ENCODE measurements around the gene UPF1. TPM values are rescaled to one million over a fixed set of nuclear protein-coding genes. Genes with fewer than 3 reads are reported as not detected.
"Not testable (repeated sequence)": the region's sequence is repeated elsewhere in the genome, so short reads cannot be mapped to it uniquely, and the experiment has no call there.

The UPF1 gene
- total RNA-seq, 1 donor from 2014 or later, result 76.5 TPM

DNA sequence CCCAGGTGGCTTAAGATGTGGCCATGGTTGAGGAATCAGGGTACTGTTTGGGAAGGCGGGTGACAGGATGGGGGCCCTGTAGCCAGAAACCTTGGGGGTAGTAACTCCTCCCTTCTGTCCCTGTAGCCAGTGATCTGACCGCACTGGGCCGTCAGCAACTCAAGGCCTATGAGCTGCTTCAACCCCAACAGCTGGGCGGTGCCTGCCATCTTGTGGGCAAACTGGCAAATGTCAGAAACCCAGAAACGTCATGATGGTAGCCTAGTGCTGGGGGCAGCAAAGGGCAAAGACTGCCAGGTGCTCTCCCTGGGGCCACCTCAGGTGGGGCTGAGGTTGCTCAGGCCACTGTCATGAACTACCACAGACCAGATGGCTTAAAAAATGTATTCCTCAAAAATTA, 83.9 kb downstream of the UPF1 start:
- H3K9me3 Mint-ChIP-seq, result no peaks in the 10 kb centered on the region
- H3K4me3 Mint-ChIP-seq, result peak overlapping the region; percentile 72
- peaks cover 14% of the 10 kb centered on the region for H3K4me1 Mint-ChIP-seq (ENCODE audit: unreplicated experiment)
- peaks cover 7% of the 10 kb centered on the region for H3K36me3 Mint-ChIP-seq
- no peak for DNase-seq (ENCODE audit: extremely low spot score, unreplicated experiment)
- H3K27me3 Mint-ChIP-seq, result no peaks in the 10 kb centered on the region
- peak overlapping the region; percentile 83 for H3K27ac Mint-ChIP-seq
- peak; percentile 62 for TF ChIP-seq CTCF (conservative IDR thresholded peaks at IDR 0.05)

DNA sequence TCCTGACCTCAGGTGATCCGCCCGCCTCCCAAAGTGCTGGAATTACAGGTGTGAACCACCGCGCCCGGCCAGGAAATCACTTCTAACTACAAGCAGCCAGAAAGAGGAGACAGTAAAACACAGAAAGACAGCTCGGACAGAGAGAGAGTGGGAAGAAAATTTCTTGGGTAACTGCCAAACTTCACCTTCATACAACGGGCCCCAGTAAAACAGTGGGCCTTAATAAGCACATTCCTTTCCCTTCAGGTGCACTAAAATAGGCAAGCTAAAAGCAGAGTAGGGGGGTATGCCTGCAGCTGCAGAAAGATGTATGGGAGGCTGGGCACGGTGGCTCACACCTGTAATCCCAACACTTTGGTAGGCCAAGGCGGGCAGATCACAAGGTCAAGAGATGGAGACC, 85.8 kb downstream of the UPF1 start:
- H3K36me3 Mint-ChIP-seq; DNase-seq (ENCODE audit: extremely low spot score, unreplicated experiment); H3K27me3 Mint-ChIP-seq; H3K9me3 Mint-ChIP-seq; H3K27ac Mint-ChIP-seq: not testable (repeated sequence)
- Mint-ChIP-seq H3K4me1 (ENCODE audit: unreplicated experiment) (peaks cover 14% of the 10 kb centered on the region), H3K4me3 (peak overlapping the region; percentile 80)

Other genes starting within 250 kb of the UPF1 start
- gene REX1BD, start 243.2 kb upstream of the UPF1 start, total RNA-seq (ENCODE audit: low replicate concordance), result 54.0 and 63.5 TPM in 2 replicates
- 2.8 and 7.8 TPM in 2 replicates for gene CRLF1, start 225.2 kb upstream of the UPF1 start, total RNA-seq (ENCODE audit: low replicate concordance)
- gene TMEM59L, start 219.1 kb upstream of the UPF1 start, total RNA-seq (ENCODE audit: low replicate concordance), result 4.6 and 9.4 TPM in 2 replicates
- gene KLHL26, start 194.9 kb upstream of the UPF1 start, total RNA-seq (ENCODE audit: low replicate concordance), result 11.0 and 11.1 TPM in 2 replicates
- 14.2 and 20.2 TPM in 2 replicates for gene CRTC1, start 148.3 kb upstream of the UPF1 start, total RNA-seq (ENCODE audit: low replicate concordance)
- gene COMP, start 40.7 kb upstream of the UPF1 start, total RNA-seq (ENCODE audit: low replicate concordance), result 0.12 and 0.43 TPM in 2 replicates
- 6.4 and 14.8 TPM in 2 replicates for gene CERS1, start 64.2 kb downstream of the UPF1 start, total RNA-seq (ENCODE audit: low replicate concordance)
- 171 and 213 TPM in 2 replicates for gene COPE, start 87.4 kb downstream of the UPF1 start, total RNA-seq (ENCODE audit: low replicate concordance)
- gene DDX49, start 87.8 kb downstream of the UPF1 start, total RNA-seq (ENCODE audit: low replicate concordance), result 58.3 and 58.5 TPM in 2 replicates
- 20.8 and 38.6 TPM in 2 replicates for gene HOMER3, start 109.3 kb downstream of the UPF1 start, total RNA-seq (ENCODE audit: low replicate concordance)
- 58.6 and 123 TPM in 2 replicates for gene SUGP2, start 201.6 kb downstream of the UPF1 start, total RNA-seq (ENCODE audit: low replicate concordance)
- 28.2 and 34.6 TPM in 2 replicates for gene ARMC6, start 201.6 kb downstream of the UPF1 start, total RNA-seq (ENCODE audit: low replicate concordance)
- gene SLC25A42, start 232.0 kb downstream of the UPF1 start, total RNA-seq (ENCODE audit: low replicate concordance), result 10.0 and 13.4 TPM in 2 replicates

Data from type B pancreatic cell (in vitro differentiated cells).